ENCODE results near the gene ZKSCAN5. TPM values are rescaled to one million over a fixed set of nuclear protein-coding genes. Genes with fewer than 3 reads are reported as not detected.

Gene ZKSCAN5
- total RNA-seq, 3 donors from 2014 or later (not counting 1 experiment from before 2014, with no cell fraction given), result 6.8 to 9.7 (median 7.4) TPM

- DNase-seq (peak in 1 of 2 donors; percentile 46), ATAC-seq (no peak)
- Mint-ChIP-seq H3K36me3 (peaks cover 25% of the 10 kb centered on the region), H3K27ac (no peak overlapping the region), H3K4me1 (no peaks in the 10 kb centered on the region), H3K9me3 (peaks cover 0 to 4% of the 10 kb centered on the region in 2 donors), H3K4me3 (no peak overlapping the region), H3K27me3 (ENCODE audit: low read depth in 2 of 2) (no peaks in the 10 kb centered on the region)
- TF ChIP-seq CTCF (IDR thresholded peaks at IDR 0.05), result no peak
- intact Hi-C loops (cut with micrococcal nuclease), result no loop called here
- Histone ChIP-seq H3K9me3 (ENCODE audit: control insufficient read depth, insufficient read depth, low read length) (peaks cover 5% of the 10 kb centered on the region), H3K27ac (ENCODE audit: low read length) (no peak overlapping the region), H3K4me1 (ENCODE audit: control insufficient read depth, insufficient read depth, low read length) (no peaks in the 10 kb centered on the region), H3K27me3 (ENCODE audit: control insufficient read depth, insufficient read depth, low read length) (no peaks in the 10 kb centered on the region), H3K36me3 (ENCODE audit: control insufficient read depth, insufficient read depth, low read length) (peaks cover 25% of the 10 kb centered on the region), H3K4me3 (ENCODE audit: low read length) (no peak overlapping the region)
- 97% methylated on average over 21 of the region's 21 CpGs for WGBS (ENCODE audit: insufficient coverage)
Measured at GRCh38 chr7:99525713-99526440, 21.4 kb downstream of the ZKSCAN5 start.

- H3K4me3 Mint-ChIP-seq, result no peak overlapping the region
- Histone ChIP-seq H3K9me3 (ENCODE audit: control insufficient read depth, insufficient read depth, low read length) (peaks cover 32% of the 10 kb centered on the region), H3K36me3 (ENCODE audit: control insufficient read depth, insufficient read depth, low read length) (peaks cover 24% of the 10 kb centered on the region), H3K4me1 (ENCODE audit: control insufficient read depth, insufficient read depth, low read length) (no peaks in the 10 kb centered on the region), H3K4me3 (ENCODE audit: low read length) (no peak overlapping the region), H3K27ac (ENCODE audit: low read length) (no peak overlapping the region), H3K27me3 (ENCODE audit: control insufficient read depth, insufficient read depth, low read length) (no peaks in the 10 kb centered on the region)
- H3K4me1 Mint-ChIP-seq, result no peaks in the 10 kb centered on the region
- no peak for DNase-seq
- intact Hi-C loops (cut with micrococcal nuclease), result no loop called here
- H3K9me3 Mint-ChIP-seq, result peaks cover 6 to 11% of the 10 kb centered on the region in 2 donors
- no peak for ATAC-seq
- peaks cover 21% of the 10 kb centered on the region for H3K36me3 Mint-ChIP-seq
- 99% methylated on average over 12 of the region's 12 CpGs for WGBS (ENCODE audit: insufficient coverage)
- no peaks in the 10 kb centered on the region for H3K27me3 Mint-ChIP-seq (ENCODE audit: low read depth in 2 of 2)
- H3K27ac Mint-ChIP-seq, result no peak overlapping the region
- TF ChIP-seq CTCF (IDR thresholded peaks at IDR 0.05), result no peak
Measured at GRCh38 chr7:99531354-99531765, 26.9 kb downstream of the ZKSCAN5 start.

- no peak for TF ChIP-seq CTCF (IDR thresholded peaks at IDR 0.05)
- Histone ChIP-seq H3K4me1 (ENCODE audit: control insufficient read depth, insufficient read depth, low read length) (no peaks in the 10 kb centered on the region), H3K27ac (ENCODE audit: low read length) (no peak overlapping the region), H3K4me3 (ENCODE audit: low read length) (no peak overlapping the region), H3K9me3 (ENCODE audit: control insufficient read depth, insufficient read depth, low read length) (peaks cover 41% of the 10 kb centered on the region), H3K27me3 (ENCODE audit: control insufficient read depth, insufficient read depth, low read length) (no peaks in the 10 kb centered on the region), H3K36me3 (ENCODE audit: control insufficient read depth, insufficient read depth, low read length) (peaks cover 13% of the 10 kb centered on the region)
- Mint-ChIP-seq H3K27me3 (ENCODE audit: low read depth in 2 of 2) (no peaks in the 10 kb centered on the region), H3K27ac (no peak overlapping the region), H3K4me1 (no peaks in the 10 kb centered on the region), H3K4me3 (no peak overlapping the region), H3K9me3 (peaks cover 6 to 7% of the 10 kb centered on the region in 2 donors), H3K36me3 (peaks cover 15% of the 10 kb centered on the region)
- WGBS (ENCODE audit: insufficient coverage), result 100% methylated on average over 1 of the region's 2 CpGs
- DNase-seq (no peak), ATAC-seq (no peak)
- intact Hi-C loops (cut with micrococcal nuclease), result no loop called here
Measured at GRCh38 chr7:99535667-99536066, 31.2 kb downstream of the ZKSCAN5 start.
